HFFc6 (cell line): ENCODE data around the gene AGPAT3. TPM values are rescaled to one million over a fixed set of nuclear protein-coding genes. Genes with fewer than 3 reads are reported as not detected.

Source experiments
- DNase-seq: peaks from one replicate; pipeline ENCODE4 v3.0.0-alpha.2; 2018
- H3K27ac Mint-ChIP-seq: 2 replicates; pipeline ENCODE4 v1.8.0; 2020; ENCODE audit warnings: mild to moderate bottlenecking, mixed read lengths
- H3K27me3 Mint-ChIP-seq: 2 replicates; pipeline ENCODE4 v1.8.0; 2021; ENCODE audit warnings: mild to moderate bottlenecking, moderate library complexity, mixed read lengths; ENCODE audit not compliant: insufficient read depth
- H3K36me3 Mint-ChIP-seq: 2 replicates; pipeline ENCODE4 v1.8.0; 2021; ENCODE audit warnings: low read depth, mixed read lengths
- H3K4me1 Mint-ChIP-seq: 2 replicates; pipeline ENCODE4 v1.8.0; 2020; ENCODE audit warnings: low read depth, mixed read lengths
- H3K4me3 Mint-ChIP-seq: 2 replicates; pipeline ENCODE4 v1.8.0; 2020; ENCODE audit warnings: mild to moderate bottlenecking, moderate library complexity, mixed read lengths
- H3K9me3 Mint-ChIP-seq: 2 replicates; pipeline ENCODE4 v1.8.0; 2020; ENCODE audit warnings: mild to moderate bottlenecking, mixed read lengths
- CTCF ChIP-seq: fragments of 200-600 bp; sonication (generic); IDR thresholded peaks from 2 replicates; pipeline ENCODE4 v1.5.0; 2021; ENCODE audit warnings: antibody characterized with exemption, mild to moderate bottlenecking
- total RNA-seq, 6 experiments: library from RNA; stranded (reverse); fragmentation: NEBNext Ultra II Directional; extraction: Animal tissue kit (Norgen Biotek cat#: 25700); gene quantifications; 2 replicates in 1 of 6; 3 replicates in 5 of 6; pipeline ENCODE4 v1.2.3, GENCODE V29; 2021

AGPAT3 gene
- total RNA-seq, 6 experiments from 2014 or later: 94.6 to 114 (median 97.8) TPM

- H3K27ac Mint-ChIP-seq: peak overlapping the region; percentile 58; the same call in 1 of the 2 replicates
- H3K9me3 Mint-ChIP-seq: peaks cover 11% of the 10 kb centered on the region
- TF ChIP-seq CTCF: no peak
- DNase-seq: no peak
- H3K4me3 Mint-ChIP-seq: peak overlapping the region; percentile 81
- H3K4me1 Mint-ChIP-seq: peaks cover 15% of the 10 kb centered on the region
- peaks cover 16% of the 10 kb centered on the region for H3K36me3 Mint-ChIP-seq
- no peaks in the 10 kb centered on the region for H3K27me3 Mint-ChIP-seq
These were observed 51.9 kb downstream of the AGPAT3 start for GRCh38 chr21:43916691-43917514.

GRCh38 chr21:43917515-43918384, 52.7 kb downstream of the AGPAT3 start:
- peaks cover 3% of the 10 kb centered on the region for H3K9me3 Mint-ChIP-seq
- no peaks in the 10 kb centered on the region for H3K27me3 Mint-ChIP-seq
- H3K4me3 Mint-ChIP-seq: peak overlapping the region; percentile 81; the same call in 1 of the 2 replicates
- H3K27ac Mint-ChIP-seq: no peak overlapping the region; the same call in 1 of the 2 replicates
- DNase-seq: no peak
- H3K4me1 Mint-ChIP-seq: peaks cover 18% of the 10 kb centered on the region
- TF ChIP-seq CTCF: peak; percentile 15; the same call in 1 of the 2 replicates
- H3K36me3 Mint-ChIP-seq: peaks cover 8% of the 10 kb centered on the region

GRCh38 chr21:43918385-43918947, 53.4 kb downstream of the AGPAT3 start:
- no peak for DNase-seq
- H3K4me3 Mint-ChIP-seq: no peak overlapping the region
- H3K36me3 Mint-ChIP-seq: peaks cover 5% of the 10 kb centered on the region; the same call in 1 of the 2 replicates
- H3K4me1 Mint-ChIP-seq: peaks cover 22% of the 10 kb centered on the region
- H3K9me3 Mint-ChIP-seq: no peaks in the 10 kb centered on the region; the same call in 1 of the 2 replicates
- H3K27ac Mint-ChIP-seq: no peak overlapping the region
- no peak for TF ChIP-seq CTCF
- H3K27me3 Mint-ChIP-seq: no peaks in the 10 kb centered on the region

GRCh38 chr21:43919283-43919682, 54.3 kb downstream of the AGPAT3 start:
- Mint-ChIP-seq H3K9me3 (no peaks in the 10 kb centered on the region), H3K36me3 (peaks cover 5% of the 10 kb centered on the region; the same call in 1 of the 2 replicates), H3K27ac (no peak overlapping the region), H3K4me1 (peaks cover 25% of the 10 kb centered on the region), H3K27me3 (no peaks in the 10 kb centered on the region), H3K4me3 (no peak overlapping the region)
- no peak for TF ChIP-seq CTCF
- no peak for DNase-seq
